ENCODE data around the gene METTL15. TPM values are rescaled to one million over a fixed set of nuclear protein-coding genes. Genes with fewer than 3 reads are reported as not detected.

METTL15 gene
- total and polyA plus RNA-seq, 2 experiments from 2014 or later, result 9.0 to 19.8 TPM

DNA sequence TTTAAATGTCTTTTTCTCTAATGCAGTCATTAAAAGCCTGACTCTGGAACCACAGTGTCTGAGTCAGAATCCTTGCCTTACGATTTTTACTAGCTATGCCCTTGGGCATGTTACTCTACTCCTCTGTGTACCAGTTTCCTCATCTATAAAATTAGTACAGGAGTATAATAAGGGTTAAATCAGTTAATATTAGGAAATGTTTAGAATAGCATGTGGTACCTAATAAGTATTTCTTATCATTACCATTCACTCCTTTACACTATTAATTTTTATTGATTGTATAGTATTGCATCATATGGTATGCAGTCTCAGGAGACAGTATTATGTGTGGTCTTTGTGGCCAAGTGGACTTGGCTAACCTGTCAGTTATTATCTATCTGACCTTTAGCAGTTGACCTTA lies 68.2 kb downstream of the METTL15 start:
- H3K4me2 ChIP-seq, result no peak overlapping the region

DNA sequence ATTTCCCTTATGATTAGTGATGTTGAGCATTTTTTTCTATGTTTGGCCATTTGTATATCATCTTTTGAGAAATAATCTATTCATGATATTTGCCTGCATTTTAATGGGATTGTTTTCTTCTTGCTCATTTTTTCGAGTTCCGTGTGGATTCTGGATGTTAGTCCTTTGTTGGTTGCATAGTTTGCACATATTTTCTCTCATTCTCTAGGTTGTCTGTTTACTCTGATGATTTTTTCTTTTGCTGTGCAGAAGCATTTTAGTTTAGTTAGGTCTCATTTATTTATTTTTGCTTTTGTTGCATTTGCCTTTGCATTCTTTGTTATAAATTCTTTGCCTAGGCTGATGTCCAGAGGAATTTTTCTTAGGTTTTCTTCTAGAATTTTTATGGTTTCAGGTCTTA lies 87.3 kb downstream of the METTL15 start:
- H3K27me3 ChIP-seq (ENCODE audit: insufficient read depth), result no peaks in the 10 kb centered on the region
- Mint-ChIP-seq H3K4me1 (no peaks in the 10 kb centered on the region; the same call in 2 of the 3 replicates), H3K27me3 (ENCODE audit: insufficient read depth, low read depth, poor library complexity) (no peaks in the 10 kb centered on the region), H3K4me3 (no peak overlapping the region), H3K36me3 (ENCODE audit: low read depth) (peaks cover 3% of the 10 kb centered on the region; the same call in 1 of the 3 replicates), H3K27ac (no peak overlapping the region), H3K9me3 (no peaks in the 10 kb centered on the region; the same call in 2 of the 3 replicates)
- ATAC-seq (no peak), DNase-seq (ENCODE audit: low spot score) (no peak)
- TF ChIP-seq EZH2 (IDR thresholded peaks at IDR 0.05; ENCODE audit: low read depth, unreplicated experiment), result no peak
- H3K9me2 ChIP-seq (ENCODE audit: insufficient read depth), result no peaks in the 10 kb centered on the region
- no peaks in the 10 kb centered on the region for H3F3A ChIP-seq (replicated peaks; ENCODE audit: low read depth)
- no peaks in the 10 kb centered on the region for H3K4me1 ChIP-seq (ENCODE audit: insufficient read depth)
- H3K36me3 ChIP-seq (ENCODE audit: insufficient read depth), result no peaks in the 10 kb centered on the region
- H2AFZ ChIP-seq, result no peak overlapping the region
- H4K20me1 ChIP-seq (replicated peaks; ENCODE audit: insufficient read depth), result no peaks in the 10 kb centered on the region
- no peaks in the 10 kb centered on the region for H3K79me2 ChIP-seq (replicated peaks; ENCODE audit: insufficient read depth)
- no peak overlapping the region for H3K4me3 ChIP-seq
- no peak overlapping the region for H3K4me2 ChIP-seq
- H3K27ac ChIP-seq (ENCODE audit: low read depth), result no peak overlapping the region

More for the DNA sequence above, 68.2 kb downstream of the METTL15 start:
- H4K20me1 ChIP-seq (replicated peaks; ENCODE audit: insufficient read depth), result 0 out of 2 replicates have a peak, but pooled peaks cover 2% of the 10 kb centered on the region
- peaks cover 13% of the 10 kb centered on the region; the same call in 2 of the 3 replicates for H3K36me3 Mint-ChIP-seq (ENCODE audit: low read depth)
- no peaks in the 10 kb centered on the region for H3K27me3 ChIP-seq (ENCODE audit: insufficient read depth)
- H3K27me3 Mint-ChIP-seq (ENCODE audit: insufficient read depth, low read depth, poor library complexity), result peaks cover 2% of the 10 kb centered on the region
- no peak overlapping the region for H3K4me3 ChIP-seq
- ATAC-seq (no peak), DNase-seq (ENCODE audit: low spot score) (no peak)
- H3K4me1 Mint-ChIP-seq, result no peaks in the 10 kb centered on the region
- no peak overlapping the region for H3K4me3 Mint-ChIP-seq
- TF ChIP-seq EZH2phosphoT487 (IDR thresholded peaks at IDR 0.05; ENCODE audit: unreplicated experiment) (no peak), ZNF331 (CRISPR knock-in tag; IDR thresholded peaks at IDR 0.05; ENCODE audit: low read depth) (no peak), JUNB (IDR thresholded peaks at IDR 0.05; ENCODE audit: unreplicated experiment) (no peak)
- TF ChIP-seq, protein P1, sequence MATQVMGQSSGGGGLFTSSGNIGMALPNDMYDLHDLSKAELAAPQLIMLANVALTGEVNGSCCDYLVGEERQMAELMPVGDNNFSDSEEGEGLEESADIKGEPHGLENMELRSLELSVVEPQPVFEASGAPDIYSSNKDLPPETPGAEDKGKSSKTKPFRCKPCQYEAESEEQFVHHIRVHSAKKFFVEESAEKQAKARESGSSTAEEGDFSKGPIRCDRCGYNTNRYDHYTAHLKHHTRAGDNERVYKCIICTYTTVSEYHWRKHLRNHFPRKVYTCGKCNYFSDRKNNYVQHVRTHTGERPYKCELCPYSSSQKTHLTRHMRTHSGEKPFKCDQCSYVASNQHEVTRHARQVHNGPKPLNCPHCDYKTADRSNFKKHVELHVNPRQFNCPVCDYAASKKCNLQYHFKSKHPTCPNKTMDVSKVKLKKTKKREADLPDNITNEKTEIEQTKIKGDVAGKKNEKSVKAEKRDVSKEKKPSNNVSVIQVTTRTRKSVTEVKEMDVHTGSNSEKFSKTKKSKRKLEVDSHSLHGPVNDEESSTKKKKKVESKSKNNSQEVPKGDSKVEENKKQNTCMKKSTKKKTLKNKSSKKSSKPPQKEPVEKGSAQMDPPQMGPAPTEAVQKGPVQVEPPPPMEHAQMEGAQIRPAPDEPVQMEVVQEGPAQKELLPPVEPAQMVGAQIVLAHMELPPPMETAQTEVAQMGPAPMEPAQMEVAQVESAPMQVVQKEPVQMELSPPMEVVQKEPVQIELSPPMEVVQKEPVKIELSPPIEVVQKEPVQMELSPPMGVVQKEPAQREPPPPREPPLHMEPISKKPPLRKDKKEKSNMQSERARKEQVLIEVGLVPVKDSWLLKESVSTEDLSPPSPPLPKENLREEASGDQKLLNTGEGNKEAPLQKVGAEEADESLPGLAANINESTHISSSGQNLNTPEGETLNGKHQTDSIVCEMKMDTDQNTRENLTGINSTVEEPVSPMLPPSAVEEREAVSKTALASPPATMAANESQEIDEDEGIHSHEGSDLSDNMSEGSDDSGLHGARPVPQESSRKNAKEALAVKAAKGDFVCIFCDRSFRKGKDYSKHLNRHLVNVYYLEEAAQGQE (IDR thresholded peaks at IDR 0.05; ENCODE audit: unreplicated experiment), result no peak
- TF ChIP-seq, protein P2, sequence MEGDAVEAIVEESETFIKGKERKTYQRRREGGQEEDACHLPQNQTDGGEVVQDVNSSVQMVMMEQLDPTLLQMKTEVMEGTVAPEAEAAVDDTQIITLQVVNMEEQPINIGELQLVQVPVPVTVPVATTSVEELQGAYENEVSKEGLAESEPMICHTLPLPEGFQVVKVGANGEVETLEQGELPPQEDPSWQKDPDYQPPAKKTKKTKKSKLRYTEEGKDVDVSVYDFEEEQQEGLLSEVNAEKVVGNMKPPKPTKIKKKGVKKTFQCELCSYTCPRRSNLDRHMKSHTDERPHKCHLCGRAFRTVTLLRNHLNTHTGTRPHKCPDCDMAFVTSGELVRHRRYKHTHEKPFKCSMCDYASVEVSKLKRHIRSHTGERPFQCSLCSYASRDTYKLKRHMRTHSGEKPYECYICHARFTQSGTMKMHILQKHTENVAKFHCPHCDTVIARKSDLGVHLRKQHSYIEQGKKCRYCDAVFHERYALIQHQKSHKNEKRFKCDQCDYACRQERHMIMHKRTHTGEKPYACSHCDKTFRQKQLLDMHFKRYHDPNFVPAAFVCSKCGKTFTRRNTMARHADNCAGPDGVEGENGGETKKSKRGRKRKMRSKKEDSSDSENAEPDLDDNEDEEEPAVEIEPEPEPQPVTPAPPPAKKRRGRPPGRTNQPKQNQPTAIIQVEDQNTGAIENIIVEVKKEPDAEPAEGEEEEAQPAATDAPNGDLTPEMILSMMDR (conservative IDR thresholded peaks at IDR 0.05; ENCODE audit: low read depth in 2 of 2), result no peak
- no peaks in the 10 kb centered on the region for H3K9me2 ChIP-seq (ENCODE audit: insufficient read depth)
- H3K27ac ChIP-seq (ENCODE audit: low read depth), result no peak overlapping the region
- H3K36me3 ChIP-seq (ENCODE audit: insufficient read depth), result 0 out of 2 replicates have a peak, but pooled peaks cover 5% of the 10 kb centered on the region
- no peaks in the 10 kb centered on the region for H3K4me1 ChIP-seq (ENCODE audit: insufficient read depth)
- no peak overlapping the region for H2AFZ ChIP-seq
- H3K27ac Mint-ChIP-seq, result no peak overlapping the region
- H3K79me2 ChIP-seq (replicated peaks; ENCODE audit: insufficient read depth), result no peaks in the 10 kb centered on the region
- no peaks in the 10 kb centered on the region for H3F3A ChIP-seq (replicated peaks; ENCODE audit: low read depth)
- peaks cover 7% of the 10 kb centered on the region; the same call in 2 of the 3 replicates for H3K9me3 Mint-ChIP-seq

Measured in GM23338 (cell line).